ENCODE results near the gene PRMT1.

- TF ChIP-seq POLR2AphosphoS5 (IDR thresholded peaks at IDR 0.05; ENCODE audit: insufficient read depth in 1 of 2, low read depth in 1 of 2), result no peak
- TF ChIP-seq, protein P1, sequence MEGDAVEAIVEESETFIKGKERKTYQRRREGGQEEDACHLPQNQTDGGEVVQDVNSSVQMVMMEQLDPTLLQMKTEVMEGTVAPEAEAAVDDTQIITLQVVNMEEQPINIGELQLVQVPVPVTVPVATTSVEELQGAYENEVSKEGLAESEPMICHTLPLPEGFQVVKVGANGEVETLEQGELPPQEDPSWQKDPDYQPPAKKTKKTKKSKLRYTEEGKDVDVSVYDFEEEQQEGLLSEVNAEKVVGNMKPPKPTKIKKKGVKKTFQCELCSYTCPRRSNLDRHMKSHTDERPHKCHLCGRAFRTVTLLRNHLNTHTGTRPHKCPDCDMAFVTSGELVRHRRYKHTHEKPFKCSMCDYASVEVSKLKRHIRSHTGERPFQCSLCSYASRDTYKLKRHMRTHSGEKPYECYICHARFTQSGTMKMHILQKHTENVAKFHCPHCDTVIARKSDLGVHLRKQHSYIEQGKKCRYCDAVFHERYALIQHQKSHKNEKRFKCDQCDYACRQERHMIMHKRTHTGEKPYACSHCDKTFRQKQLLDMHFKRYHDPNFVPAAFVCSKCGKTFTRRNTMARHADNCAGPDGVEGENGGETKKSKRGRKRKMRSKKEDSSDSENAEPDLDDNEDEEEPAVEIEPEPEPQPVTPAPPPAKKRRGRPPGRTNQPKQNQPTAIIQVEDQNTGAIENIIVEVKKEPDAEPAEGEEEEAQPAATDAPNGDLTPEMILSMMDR (IDR thresholded peaks at IDR 0.05), result no peak
Measured at GRCh38 chr19:49684251-49684982, 7.3 kb downstream of the PRMT1 start.
